Progenitor cell of endocrine pancreas (in vitro differentiated cells): Measurements from ENCODE around the gene HSPA1B. TPM values are rescaled to one million over a fixed set of nuclear protein-coding genes. Genes with fewer than 3 reads are reported as not detected.

Experiments
- DNase-seq: peaks from one replicate; pipeline ENCODE4 v3.0.0; 2021; ENCODE audit warnings: low spot score; ENCODE audit not compliant: unreplicated experiment
- H3K27ac Mint-ChIP-seq: 2 replicates; pipeline ENCODE4 v1.8.0; 2021; ENCODE audit warnings: mild to moderate bottlenecking, moderate library complexity, mixed read lengths
- H3K27me3 Mint-ChIP-seq: 2 replicates; pipeline ENCODE4 v1.8.0; 2021; ENCODE audit warnings: mixed read lengths
- H3K36me3 Mint-ChIP-seq: 2 replicates; pipeline ENCODE4 v1.8.0; 2022; ENCODE audit warnings: mixed read lengths; ENCODE audit not compliant: insufficient read depth
- H3K4me1 Mint-ChIP-seq: 2 replicates; pipeline ENCODE4 v1.8.0; 2021; ENCODE audit warnings: low read depth, mixed read lengths
- H3K4me3 Mint-ChIP-seq: 2 replicates; pipeline ENCODE4 v1.8.0; 2021; ENCODE audit warnings: low read depth, mild to moderate bottlenecking, moderate library complexity, mixed read lengths
- H3K9me3 Mint-ChIP-seq: 2 replicates; pipeline ENCODE4 v1.8.0; 2021; ENCODE audit warnings: low read depth, mixed read lengths
- total RNA-seq: library from RNA; stranded (reverse); gene quantifications from 2 replicates; pipeline ENCODE4 v1.2.1, GENCODE V29; 2021
- TF ChIP-seq, protein P1 (sequence below): fragments of 200-600 bp; sonication (generic); IDR thresholded peaks from one replicate; pipeline ENCODE4 v1.5.0; 2021; ENCODE audit warnings: antibody characterized with exemption, mild to moderate bottlenecking; ENCODE audit not compliant: unreplicated experiment

The HSPA1B gene
- total RNA-seq, 1 donor from 2014 or later = 165 TPM

DNA sequence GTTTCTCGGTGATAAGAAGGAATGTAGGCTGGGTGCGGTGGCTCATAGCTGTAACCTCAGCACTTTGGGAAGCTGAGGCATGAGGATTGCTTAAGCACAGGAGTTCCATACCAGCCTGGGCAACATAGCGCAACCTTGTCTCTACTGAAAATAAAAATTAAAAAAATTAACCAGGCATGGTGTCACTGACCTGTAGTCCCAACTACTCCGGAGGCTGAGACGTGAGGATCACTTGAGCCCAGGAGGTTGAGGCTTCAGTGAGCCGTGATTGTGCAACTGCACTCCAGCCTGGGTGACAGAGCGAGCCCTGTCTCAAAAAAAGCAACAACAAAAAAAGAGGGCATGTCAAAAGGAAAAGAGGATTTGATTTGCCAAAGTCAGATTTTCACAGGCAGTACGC, 31.2 kb downstream of the HSPA1B start:
- DNase-seq = no peak
- TF ChIP-seq, protein P1, sequence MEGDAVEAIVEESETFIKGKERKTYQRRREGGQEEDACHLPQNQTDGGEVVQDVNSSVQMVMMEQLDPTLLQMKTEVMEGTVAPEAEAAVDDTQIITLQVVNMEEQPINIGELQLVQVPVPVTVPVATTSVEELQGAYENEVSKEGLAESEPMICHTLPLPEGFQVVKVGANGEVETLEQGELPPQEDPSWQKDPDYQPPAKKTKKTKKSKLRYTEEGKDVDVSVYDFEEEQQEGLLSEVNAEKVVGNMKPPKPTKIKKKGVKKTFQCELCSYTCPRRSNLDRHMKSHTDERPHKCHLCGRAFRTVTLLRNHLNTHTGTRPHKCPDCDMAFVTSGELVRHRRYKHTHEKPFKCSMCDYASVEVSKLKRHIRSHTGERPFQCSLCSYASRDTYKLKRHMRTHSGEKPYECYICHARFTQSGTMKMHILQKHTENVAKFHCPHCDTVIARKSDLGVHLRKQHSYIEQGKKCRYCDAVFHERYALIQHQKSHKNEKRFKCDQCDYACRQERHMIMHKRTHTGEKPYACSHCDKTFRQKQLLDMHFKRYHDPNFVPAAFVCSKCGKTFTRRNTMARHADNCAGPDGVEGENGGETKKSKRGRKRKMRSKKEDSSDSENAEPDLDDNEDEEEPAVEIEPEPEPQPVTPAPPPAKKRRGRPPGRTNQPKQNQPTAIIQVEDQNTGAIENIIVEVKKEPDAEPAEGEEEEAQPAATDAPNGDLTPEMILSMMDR = no peak
- Mint-ChIP-seq H3K9me3 (no peaks in the 10 kb centered on the region), H3K4me1 (peaks cover 12% of the 10 kb centered on the region), H3K4me3 (no peak overlapping the region), H3K27me3 (no peaks in the 10 kb centered on the region), H3K36me3 (peaks cover 19% of the 10 kb centered on the region), H3K27ac (no peak overlapping the region)

DNA sequence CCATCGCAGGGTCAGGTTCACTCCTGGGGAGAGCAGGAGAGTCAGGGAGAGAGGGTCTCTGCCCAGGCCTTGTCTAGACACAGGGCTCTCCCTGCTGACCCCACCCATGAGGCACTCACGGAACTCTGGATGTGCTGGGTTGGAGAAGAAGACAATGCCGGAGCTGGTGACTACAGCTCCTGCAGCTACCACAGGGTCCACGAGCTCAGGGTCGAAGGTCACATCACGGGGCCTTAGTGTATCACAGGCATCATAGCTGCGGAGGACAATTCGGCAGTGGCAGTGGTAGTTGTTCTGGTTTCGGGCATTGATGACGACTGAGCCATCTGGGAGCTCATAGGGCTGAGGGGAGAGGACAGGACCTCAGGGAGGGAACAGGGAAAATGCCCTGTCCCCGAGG, 32.4 kb downstream of the HSPA1B start:
- Mint-ChIP-seq H3K36me3 (peaks cover 19% of the 10 kb centered on the region), H3K27me3 (no peaks in the 10 kb centered on the region), H3K9me3 (no peaks in the 10 kb centered on the region), H3K27ac (no peak overlapping the region), H3K4me1 (peaks cover 14% of the 10 kb centered on the region), H3K4me3 (peak overlapping the region; percentile 24)
- TF ChIP-seq, protein P1 = no peak
- no peak for DNase-seq

DNA sequence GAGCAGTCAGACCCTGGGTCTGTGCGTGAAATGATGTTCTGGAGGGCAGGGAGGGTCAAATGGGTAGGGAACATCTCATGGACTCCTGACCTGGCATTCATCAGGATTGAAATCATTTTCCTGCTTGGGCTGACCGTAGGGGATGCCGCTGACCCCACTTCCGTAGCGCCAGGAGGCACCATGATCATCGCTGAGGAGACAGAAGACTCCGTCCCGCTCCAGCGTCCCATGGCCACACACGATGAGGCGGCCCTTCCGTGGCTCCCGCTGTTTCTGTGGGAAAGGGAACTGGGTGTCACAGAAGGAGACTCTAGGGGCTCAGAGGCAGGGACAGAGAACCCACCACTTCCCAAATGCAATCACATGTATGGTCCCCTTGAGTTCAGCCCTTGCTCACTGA, 32.8 kb downstream of the HSPA1B start:
- Mint-ChIP-seq H3K4me3 (no peak overlapping the region), H3K4me1 (peaks cover 16% of the 10 kb centered on the region), H3K9me3 (no peaks in the 10 kb centered on the region), H3K27me3 (no peaks in the 10 kb centered on the region), H3K36me3 (peaks cover 17% of the 10 kb centered on the region), H3K27ac (no peak overlapping the region)
- TF ChIP-seq, protein P1 = no peak
- no peak for DNase-seq

DNA sequence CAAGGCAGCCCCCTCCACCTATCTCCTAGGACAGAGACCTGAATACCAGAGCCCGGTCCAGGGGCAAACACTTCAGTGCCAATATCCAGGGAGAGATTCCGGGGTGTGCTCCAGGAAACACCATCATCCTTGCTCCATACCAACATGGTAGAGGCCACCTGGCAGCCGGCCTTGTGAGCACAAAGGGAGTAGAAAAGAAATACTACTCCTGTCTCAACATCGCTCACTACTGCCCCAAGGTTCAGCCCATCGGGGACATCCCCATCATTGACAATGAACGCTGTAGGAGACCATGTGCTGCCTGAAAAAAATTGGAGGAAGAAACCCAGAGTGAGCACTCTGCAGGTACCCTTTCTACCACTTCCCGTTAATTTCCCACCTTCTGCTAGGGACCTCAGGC, 33.6 kb downstream of the HSPA1B start:
- TF ChIP-seq, protein P1 = no peak
- Mint-ChIP-seq H3K4me3 (peak overlapping the region; percentile 98), H3K27me3 (no peaks in the 10 kb centered on the region), H3K27ac (no peak overlapping the region), H3K36me3 (peaks cover 14% of the 10 kb centered on the region), H3K9me3 (no peaks in the 10 kb centered on the region), H3K4me1 (peaks cover 16% of the 10 kb centered on the region)
- DNase-seq = no peak

DNA sequence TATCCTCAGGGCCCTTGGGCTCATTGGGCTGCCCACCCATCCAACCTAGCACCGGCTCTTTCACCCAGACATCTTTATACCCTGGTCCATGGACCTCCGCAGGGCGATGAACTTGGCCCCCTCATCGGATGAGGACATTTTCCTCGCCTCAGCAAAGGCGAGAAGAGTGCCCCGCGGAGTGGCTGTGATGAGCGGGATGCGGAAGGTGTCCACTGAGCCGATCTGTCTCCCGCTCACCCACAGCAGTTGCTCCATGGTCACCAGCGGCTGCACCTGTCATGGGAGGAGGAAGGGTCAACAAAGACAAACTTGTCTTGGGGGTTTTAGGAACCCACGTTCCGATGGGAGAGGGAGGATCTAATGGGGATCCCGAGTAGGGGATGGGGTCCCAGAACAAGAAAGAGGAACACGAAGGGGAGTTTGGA, 34.4 kb downstream of the HSPA1B start:
- Mint-ChIP-seq H3K27ac (peak overlapping the region; percentile 99), H3K27me3 (no peaks in the 10 kb centered on the region), H3K36me3 (peaks cover 14% of the 10 kb centered on the region), H3K4me1 (peaks cover 16% of the 10 kb centered on the region), H3K4me3 (peak overlapping the region; percentile 98), H3K9me3 (no peaks in the 10 kb centered on the region)
- no peak for DNase-seq
- TF ChIP-seq, protein P1 = no peak
